CD14-positive monocyte (primary cell): ENCODE data around the gene EFEMP2. TPM values are rescaled to one million over a fixed set of nuclear protein-coding genes. Genes with fewer than 3 reads are reported as not detected.
A peak's percentile ranks its signal among the peaks of the same experiment; 100 is the strongest.

Source experiments
- DNase-seq, 3 donors: peaks; one replicate each; pipeline ENCODE4 v3.0.0-alpha.2; 2011 to 2022
- H2AFZ ChIP-seq: 2 replicates; pipeline ENCODE4 v1.6.0; 2012; ENCODE audit warnings: mild to moderate bottlenecking, low read depth, low read length, inconsistent platforms; ENCODE audit not compliant: insufficient read depth, poor library complexity, severe bottlenecking
- H3K27ac ChIP-seq, 2 donors: 1 replicate in 1 of 2; 2 replicates in 1 of 2; pipeline ENCODE4 v1.5.1; 2012 to 2013; ENCODE audit warnings: low read length in 2 of 2, control low read depth in 1 of 2, inconsistent platforms in 1 of 2, low read depth in 1 of 2, mild to moderate bottlenecking in 1 of 2
- H3K27me3 ChIP-seq, 2 donors: one replicate each; pipeline versions ENCODE4 v1.6.0 to v1.6.1; 2011 to 2013; ENCODE audit warnings: low read length in 2 of 2; ENCODE audit not compliant: control insufficient read depth in 2 of 2, insufficient read depth in 2 of 2
- H3K36me3 ChIP-seq, 2 donors: replicated peaks in 1 of 2; 1 replicate in 1 of 2; 2 replicates in 1 of 2; pipeline versions ENCODE4 v1.5.1 to v1.6.1; 2012 to 2013; ENCODE audit warnings: low read length in 2 of 2, control low read depth in 1 of 2, inconsistent platforms in 1 of 2, mild to moderate bottlenecking in 1 of 2; ENCODE audit not compliant: insufficient read depth in 2 of 2, control insufficient read depth in 1 of 2
- H3K4me1 ChIP-seq, 2 donors: 1 replicate in 1 of 2; 2 replicates in 1 of 2; pipeline versions ENCODE4 v1.5.1 to v1.6.1; 2012 to 2013; ENCODE audit warnings: low read length in 2 of 2, control low read depth in 1 of 2, inconsistent platforms in 1 of 2, mild to moderate bottlenecking in 1 of 2, moderate library complexity in 1 of 2; ENCODE audit not compliant: insufficient read depth in 2 of 2, control insufficient read depth in 1 of 2
- H3K4me2 ChIP-seq: replicated peaks from 2 replicates; pipeline ENCODE3; 2012; ENCODE audit warnings: low read length, moderate library complexity, mild to moderate bottlenecking; ENCODE audit not compliant: poor library complexity, severe bottlenecking; ENCODE audit errors: extremely low read depth
- H3K4me3 ChIP-seq, 3 experiments: fragments of 200-600 bp in 1 of 3; sonication (generic) in 1 of 3; replicated peaks in 1 of 3; 1 replicate in 2 of 3; 2 replicates in 1 of 3; pipeline ENCODE4 v1.5.1; 2011 to 2013; ENCODE audit warnings: low read length in 3 of 3, mild to moderate bottlenecking in 3 of 3, control low read depth in 2 of 3, low read depth in 2 of 3, inconsistent platforms in 1 of 3, moderate library complexity in 1 of 3
- H3K79me2 ChIP-seq: 2 replicates; pipeline ENCODE4 v1.6.0; 2012; ENCODE audit warnings: mild to moderate bottlenecking, control low read depth, inconsistent platforms, low read length, moderate library complexity; ENCODE audit not compliant: insufficient read depth
- H3K9ac ChIP-seq: 2 replicates; pipeline ENCODE4 v1.6.0; 2017; ENCODE audit warnings: low read length, mild to moderate bottlenecking; ENCODE audit not compliant: insufficient read depth, poor library complexity, severe bottlenecking
- H3K9me3 ChIP-seq, 2 donors: replicated peaks in 1 of 2; 1 replicate in 1 of 2; 2 replicates in 1 of 2; pipeline versions ENCODE4 v1.5.1 to v1.6.1; 2012 to 2013; ENCODE audit warnings: low read length in 2 of 2, control low read depth in 1 of 2; ENCODE audit not compliant: control insufficient read depth in 1 of 2, insufficient read depth in 1 of 2
- H4K20me1 ChIP-seq: 2 replicates; pipeline ENCODE4 v1.6.0; 2012; ENCODE audit warnings: mild to moderate bottlenecking, low read length, control low read depth, moderate library complexity; ENCODE audit not compliant: insufficient read depth
- H3K27ac Mint-ChIP-seq, 7 donors: one replicate each; pipeline ENCODE4 v1.8.0; 2020; ENCODE audit warnings: mild to moderate bottlenecking in 7 of 7, mixed read lengths in 7 of 7, moderate library complexity in 6 of 7, inconsistent platforms in 2 of 7
- H3K27me3 Mint-ChIP-seq, 3 donors: one replicate each; pipeline ENCODE4 v1.8.0; 2021 to 2022; ENCODE audit warnings: low read depth in 3 of 3, mild to moderate bottlenecking in 3 of 3, mixed read lengths in 3 of 3, moderate library complexity in 3 of 3, inconsistent platforms in 1 of 3
- H3K36me3 Mint-ChIP-seq, 2 donors: one replicate each; pipeline ENCODE4 v1.8.0; 2020; ENCODE audit warnings: mixed read lengths in 2 of 2, inconsistent platforms in 1 of 2, mild to moderate bottlenecking in 1 of 2
- H3K4me1 Mint-ChIP-seq: one replicate; pipeline ENCODE4 v1.8.0; 2020; ENCODE audit warnings: mild to moderate bottlenecking, mixed read lengths
- H3K4me3 Mint-ChIP-seq, 2 donors: one replicate each; pipeline ENCODE4 v1.8.0; 2020; ENCODE audit warnings: mild to moderate bottlenecking in 2 of 2, mixed read lengths in 2 of 2, moderate library complexity in 1 of 2
- H3K9me3 Mint-ChIP-seq, 7 donors: one replicate each; pipeline ENCODE4 v1.8.0; 2020 to 2022; ENCODE audit warnings: mixed read lengths in 7 of 7, mild to moderate bottlenecking in 6 of 7, moderate library complexity in 6 of 7, inconsistent platforms in 2 of 7
- CTCF ChIP-seq: fragments of 200-600 bp; IDR thresholded peaks from one replicate; pipeline ENCODE4 v1.8.0; 2022; ENCODE audit warnings: antibody characterized with exemption, mild to moderate bottlenecking
- WGBS: methylation state at CpG from one replicate; pipeline ENCODE4 v1.1.5; 2013; ENCODE audit warnings: missing lambda C conversion rate; ENCODE audit not compliant: insufficient coverage; 5-methylcytosine and 5-hydroxymethylcytosine counted together
- intact Hi-C, 2 donors: fragments of 100-400 bp; cut with micrococcal nuclease; formaldehyde crosslinking; loops; one replicate each; pipeline versions ENCODE4 v1.15.0 to v1.15.1; 2023
- polyA plus RNA-seq, 3 donors: library from polyadenylated mRNA; depleted of rRNA in 1 of 3; unstranded in 2 of 3; stranded (reverse) in 1 of 3; fragments of 300-500 nt in 2 of 3; fragments of >200 nt in 1 of 3; fragmentation: Illumina TruSeq in 2 of 3; gene quantifications; 1 replicate in 2 of 3; 2 replicates in 1 of 3; pipeline ENCODE4 v1.2.3, GENCODE V29; 2012 to 2021

The EFEMP2 gene
- polyA plus RNA-seq, 3 donors = 0.44 to 14.7 TPM; not detected in 1

DNA sequence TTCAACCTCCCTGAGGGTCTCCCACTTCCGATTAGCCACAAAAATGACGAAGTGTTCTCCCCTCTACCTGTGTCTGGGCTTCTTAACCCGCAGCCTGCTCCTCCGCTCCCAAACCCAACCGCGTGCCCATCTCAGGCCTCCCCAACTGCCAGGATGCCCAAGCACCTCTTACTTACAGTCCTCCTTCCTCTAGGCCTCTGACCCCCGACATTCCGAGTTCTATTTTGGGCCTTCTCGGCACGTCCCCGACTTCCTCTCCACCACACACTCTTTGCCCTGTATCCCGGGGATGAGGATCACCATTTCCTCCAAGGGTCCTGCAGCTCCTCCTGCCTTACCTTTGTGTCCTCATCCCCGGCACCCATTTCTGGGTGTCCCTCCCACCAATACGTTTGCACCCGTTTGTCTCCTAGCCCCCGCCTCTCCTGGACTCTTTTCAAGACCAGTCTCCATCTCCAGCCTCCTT lies 12.8 kb downstream of the EFEMP2 start:
- peak overlapping the region; percentile 86 for H3K9ac ChIP-seq
- no peak for DNase-seq
- peaks cover 37 to 54% of the 10 kb centered on the region in 2 donors for H3K36me3 Mint-ChIP-seq
- intact Hi-C loops = loop anchor here in 1 of 2 donors (2.0 kb wide), 1 partner anchor 13 kb away; the partner anchor contains the start of gene EFEMP2
- peak overlapping the region; percentile 91 to 96 for H3K4me3 Mint-ChIP-seq
- H3K27me3 ChIP-seq = no peaks in the 10 kb centered on the region
- H3K9me3 ChIP-seq = no peaks in the 10 kb centered on the region
- peaks cover 42 to 51% of the 10 kb centered on the region in 2 donors for H3K36me3 ChIP-seq
- H3K27me3 Mint-ChIP-seq = peaks cover 0 to 2% (median 1%) of the 10 kb centered on the region in 3 donors
- peak overlapping the region; percentile 87 for H2AFZ ChIP-seq
- H3K27ac Mint-ChIP-seq = peak overlapping the region; percentile 91 to 99 (median 97)
- H3K79me2 ChIP-seq = peaks cover 62% of the 10 kb centered on the region
- no peak for TF ChIP-seq CTCF
- peaks cover 56% of the 10 kb centered on the region for H4K20me1 ChIP-seq
- under 1% methylated on average over 15 of the region's 16 CpGs for WGBS
- peak overlapping the region; percentile 96 for H3K4me2 ChIP-seq
- H3K4me3 ChIP-seq = peak overlapping the region; percentile 59 to 98 (median 92)
- H3K27ac ChIP-seq = peak overlapping the region; percentile 86 to 95
- H3K4me1 ChIP-seq = peaks cover 41 to 56% of the 10 kb centered on the region in 2 donors
- H3K9me3 Mint-ChIP-seq = peaks cover 0 to 5% (median 0%) of the 10 kb centered on the region in 7 donors
- peaks cover 43% of the 10 kb centered on the region for H3K4me1 Mint-ChIP-seq

DNA sequence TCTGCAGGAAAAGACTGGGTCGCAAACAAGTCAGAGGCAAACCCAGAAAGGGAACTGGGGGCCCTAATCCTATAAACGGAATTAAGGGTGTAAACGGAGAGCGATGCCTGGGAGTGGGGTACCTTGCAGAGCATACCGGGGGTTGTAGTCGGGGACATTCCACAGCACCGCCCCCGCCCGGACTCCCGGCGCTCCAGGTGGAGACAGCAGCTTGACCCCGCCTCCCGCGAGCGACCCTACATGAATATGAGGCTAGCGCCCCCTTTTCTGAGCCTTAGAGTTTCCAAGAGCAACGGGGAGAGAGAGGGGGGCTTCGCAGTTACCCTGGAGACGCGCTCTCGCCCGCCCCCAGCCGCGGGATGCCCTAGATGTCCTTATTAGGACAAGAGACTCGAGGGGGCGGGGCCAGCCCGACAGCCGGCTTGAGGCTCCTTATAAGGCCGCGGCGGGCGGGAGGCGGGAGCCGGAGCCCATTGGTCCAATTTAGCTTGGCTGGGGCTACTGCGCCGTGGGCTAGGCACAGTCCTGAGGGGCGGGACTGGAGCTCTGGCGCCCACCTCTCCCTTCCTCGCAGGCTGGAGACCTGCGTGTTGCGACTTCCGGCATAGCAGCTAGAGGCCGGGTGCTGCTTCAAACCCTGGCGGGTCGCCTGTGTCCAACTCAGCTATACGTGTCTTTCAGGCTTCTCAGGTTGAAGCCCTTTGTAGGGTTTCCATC lies 13.3 kb downstream of the EFEMP2 start:
- peak; percentile 84 to 95 (median 88) for DNase-seq
- Histone ChIP-seq H4K20me1 (peaks cover 62% of the 10 kb centered on the region), H2AFZ (peak overlapping the region; percentile 87), H3K9ac (peak overlapping the region; percentile 86), H3K4me3 (peak overlapping the region; percentile 59 to 98 (median 92)), H3K27me3 (no peaks in the 10 kb centered on the region), H3K79me2 (peaks cover 68% of the 10 kb centered on the region), H3K4me2 (peak overlapping the region; percentile 96), H3K4me1 (peaks cover 41 to 56% of the 10 kb centered on the region in 2 donors), H3K36me3 (peaks cover 42 to 51% of the 10 kb centered on the region in 2 donors), H3K9me3 (no peaks in the 10 kb centered on the region), H3K27ac (peak overlapping the region; percentile 86 to 95)
- intact Hi-C loops = loop anchor here in 1 of 2 donors (2.0 kb wide), 1 partner anchor 14 kb away; the partner anchor contains the start of gene EFEMP2
- TF ChIP-seq CTCF = no peak
- Mint-ChIP-seq H3K27me3 (peaks cover 0 to 2% (median 1%) of the 10 kb centered on the region in 3 donors), H3K9me3 (peaks cover 0 to 5% (median 0%) of the 10 kb centered on the region in 7 donors), H3K4me3 (peak overlapping the region; percentile 91 to 96), H3K36me3 (peaks cover 40 to 54% of the 10 kb centered on the region in 2 donors), H3K27ac (peak overlapping the region; percentile 91 to 99 (median 97)), H3K4me1 (peaks cover 49% of the 10 kb centered on the region)
- under 1% methylated on average over 45 of the region's 46 CpGs for WGBS
